GM18861 (cell line): ENCODE results near the gene DIPK2A.

ENCODE experiments used
- ATAC-seq: cut with Tn5 transposase; IDR thresholded peaks from one replicate; pipeline ENCODE4 v1.9.1; 2021; ENCODE audit not compliant: unreplicated experiment

DIPK2A gene

GRCh38 chr3:143974271-143975238, 2.9 kb downstream of the DIPK2A start:
- no peak for ATAC-seq

GRCh38 chr3:143975554-143976152, 4.0 kb downstream of the DIPK2A start:
- no peak for ATAC-seq

- peak; percentile 40 for ATAC-seq
These were observed 6.0 kb downstream of the DIPK2A start for GRCh38 chr3:143977341-143978262.

DNA sequence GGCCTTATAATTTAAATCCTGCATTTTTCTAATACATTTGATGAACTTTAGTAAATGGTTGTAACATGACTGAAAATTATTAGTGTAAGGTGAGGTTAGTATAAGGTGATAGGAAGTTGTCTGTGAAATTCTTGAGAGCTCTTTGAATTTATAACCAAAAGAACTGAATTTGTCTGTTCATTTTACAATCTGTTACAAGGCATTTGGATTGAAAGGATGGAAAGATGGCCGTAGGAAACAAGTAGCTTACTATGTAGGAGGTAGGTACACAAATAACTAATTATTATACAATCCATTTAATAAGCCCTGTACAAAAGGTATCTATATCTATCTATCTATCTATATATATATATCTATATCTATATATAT, 6.6 kb downstream of the DIPK2A start:
- no peak for ATAC-seq

- ATAC-seq: no peak
These were observed 7.4 kb downstream of the DIPK2A start for GRCh38 chr3:143979041-143979440.

DNA sequence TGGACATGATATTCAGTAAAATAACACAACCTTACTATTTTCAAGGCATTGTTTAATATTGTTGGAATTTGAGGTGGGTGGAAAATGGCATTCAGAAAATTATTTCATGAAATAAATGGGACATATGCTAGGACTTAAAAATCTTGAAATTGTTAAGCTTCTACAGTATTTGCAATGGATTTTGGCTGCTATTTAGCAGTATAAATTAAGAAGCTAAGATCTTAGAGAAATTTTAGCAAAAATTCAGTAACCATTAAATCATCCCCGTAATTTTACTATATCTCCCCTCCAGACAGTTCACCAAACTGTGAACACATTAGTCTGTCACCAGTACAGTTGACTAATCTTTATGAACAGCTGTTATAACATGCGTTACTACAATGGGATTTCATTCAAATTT, 8.2 kb downstream of the DIPK2A start:
- ATAC-seq: no peak

- no peak for ATAC-seq
These were observed 16.7 kb downstream of the DIPK2A start for GRCh38 chr3:143988306-143988705.

DNA sequence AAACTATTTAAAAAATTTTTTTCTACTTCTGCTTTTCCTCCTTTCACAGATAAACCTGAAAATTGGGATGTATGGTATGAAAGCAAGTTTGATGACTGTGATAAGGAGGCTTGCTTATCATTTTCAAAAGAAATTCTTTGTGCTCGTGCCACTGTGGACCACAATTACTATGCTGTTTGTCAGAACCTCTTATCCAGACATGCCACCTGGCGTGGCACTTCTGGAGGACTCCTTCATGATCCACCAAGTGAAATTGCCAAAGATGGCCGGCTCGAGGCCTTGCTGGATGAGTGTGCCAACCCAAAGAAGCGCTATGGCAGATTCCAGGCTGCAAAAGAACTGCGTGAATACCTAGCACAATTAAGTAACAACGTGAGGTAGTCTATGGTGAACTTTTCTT, 17.8 kb downstream of the DIPK2A start:
- ATAC-seq: no peak

DNA sequence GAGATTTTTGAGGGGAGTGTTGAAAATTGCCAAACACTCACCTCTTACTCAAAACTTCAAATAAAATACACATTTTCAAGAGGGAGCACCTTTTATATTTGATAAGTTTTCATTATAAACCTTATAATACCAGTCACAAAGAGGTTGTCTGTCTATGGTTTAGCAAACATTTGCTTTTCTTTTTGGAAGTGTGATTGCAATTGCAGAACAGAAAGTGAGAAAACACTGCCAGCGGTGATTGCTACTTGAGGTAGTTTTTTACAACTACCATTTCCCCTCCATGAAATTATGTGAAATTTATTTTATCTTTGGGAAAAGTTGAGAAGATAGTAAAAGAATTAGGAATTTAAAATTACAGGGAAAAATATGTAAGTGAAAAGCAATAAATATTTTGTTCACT, 20.1 kb downstream of the DIPK2A start:
- no peak for ATAC-seq

DNA sequence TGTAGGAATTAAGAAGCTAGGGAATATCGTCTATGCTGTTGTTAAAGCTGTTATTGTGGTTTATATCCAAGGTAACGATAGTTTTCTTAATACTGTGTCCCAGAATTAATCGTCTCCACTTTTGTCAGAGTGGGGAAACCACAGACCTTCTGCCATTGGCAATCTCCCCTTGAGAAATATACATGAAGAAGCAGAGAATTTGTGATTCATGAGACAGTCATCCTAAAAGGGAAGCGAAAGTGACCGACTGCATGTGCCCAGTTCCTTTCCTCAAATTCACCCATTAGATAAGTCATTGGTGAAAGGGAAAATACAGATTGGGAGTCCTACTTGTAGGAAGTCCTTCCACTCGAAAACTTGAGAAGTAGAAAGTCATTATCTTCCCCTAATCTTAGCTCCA, 26.6 kb downstream of the DIPK2A start:
- ATAC-seq: peak; percentile 50

GRCh38 chr3:144003051-144003450, 31.4 kb downstream of the DIPK2A start:
- ATAC-seq: no peak

DNA sequence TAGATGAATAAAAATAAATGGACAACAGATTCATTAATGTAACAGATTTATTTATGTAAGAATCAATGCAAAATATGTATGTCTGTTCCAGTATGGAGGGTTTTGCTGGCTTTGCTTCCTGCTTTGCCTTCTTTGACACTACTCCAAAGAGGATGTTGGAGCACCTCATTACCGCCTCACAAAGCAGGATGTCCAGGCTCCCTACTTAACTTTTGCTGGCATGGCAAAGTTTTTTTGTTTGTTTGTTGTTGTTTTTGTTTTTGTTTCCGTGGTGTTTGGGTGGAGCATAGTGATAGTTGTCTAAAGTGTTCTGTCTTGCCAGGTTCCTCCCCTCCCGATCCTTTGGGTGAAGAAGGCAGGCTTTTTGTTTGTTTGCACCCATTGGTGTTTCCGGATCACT, 38.7 kb downstream of the DIPK2A start:
- ATAC-seq: no peak

- no peak for ATAC-seq
These were observed 39.7 kb downstream of the DIPK2A start for GRCh38 chr3:144011251-144011799.

GRCh38 chr3:144015133-144015532, 43.5 kb downstream of the DIPK2A start:
- ATAC-seq: no peak

GRCh38 chr3:144018776-144019175, 47.2 kb downstream of the DIPK2A start:
- no peak for ATAC-seq
